GM21786 (cell line): ENCODE measurements around the gene PRKG1.
"Not testable (repeated sequence)": the region's sequence is repeated elsewhere in the genome, so short reads cannot be mapped to it uniquely, and the experiment has no call there.

Experiments
- ATAC-seq: cut with Tn5 transposase; IDR thresholded peaks from one replicate; pipeline ENCODE4 v1.9.1; 2021; ENCODE audit not compliant: unreplicated experiment

PRKG1 gene

GRCh38 chr10:51112013-51112412 lies 37.7 kb downstream of the PRKG1 start:
- no peak for ATAC-seq

GRCh38 chr10:51113007-51113406 lies 38.7 kb downstream of the PRKG1 start:
- ATAC-seq, result no peak

DNA sequence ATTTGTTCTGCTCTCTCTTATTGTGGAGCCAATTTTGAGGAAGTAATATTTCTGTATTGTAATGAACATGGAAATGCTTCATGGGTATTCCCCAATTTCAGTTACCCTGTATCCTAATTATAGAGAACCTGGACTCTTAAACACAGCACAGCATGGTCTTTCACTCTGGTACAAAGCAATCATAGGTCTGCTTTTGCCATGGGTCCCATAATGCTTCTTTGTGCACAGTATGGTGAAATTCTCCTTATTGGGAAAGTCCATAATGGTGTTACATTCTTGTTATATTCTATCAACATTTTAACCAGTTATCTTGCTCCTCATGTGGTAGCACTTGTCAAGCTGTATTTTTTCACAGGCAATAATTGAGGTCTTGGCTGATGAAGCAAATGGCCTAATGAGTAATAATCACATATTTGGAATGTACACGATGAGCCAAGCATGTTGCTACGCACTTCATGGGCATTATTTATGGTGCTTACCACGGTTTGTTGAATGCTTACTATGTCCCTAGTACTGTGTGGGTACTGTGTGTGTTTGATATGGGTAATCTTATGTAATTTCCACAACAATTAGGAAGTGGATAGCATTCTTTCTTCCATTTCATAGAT lies 42.9 kb downstream of the PRKG1 start:
- no peak for ATAC-seq

GRCh38 chr10:51117794-51118193 lies 43.5 kb downstream of the PRKG1 start:
- ATAC-seq, result no peak

- ATAC-seq, result no peak
Measured at GRCh38 chr10:51119441-51119840, 45.2 kb downstream of the PRKG1 start.

DNA sequence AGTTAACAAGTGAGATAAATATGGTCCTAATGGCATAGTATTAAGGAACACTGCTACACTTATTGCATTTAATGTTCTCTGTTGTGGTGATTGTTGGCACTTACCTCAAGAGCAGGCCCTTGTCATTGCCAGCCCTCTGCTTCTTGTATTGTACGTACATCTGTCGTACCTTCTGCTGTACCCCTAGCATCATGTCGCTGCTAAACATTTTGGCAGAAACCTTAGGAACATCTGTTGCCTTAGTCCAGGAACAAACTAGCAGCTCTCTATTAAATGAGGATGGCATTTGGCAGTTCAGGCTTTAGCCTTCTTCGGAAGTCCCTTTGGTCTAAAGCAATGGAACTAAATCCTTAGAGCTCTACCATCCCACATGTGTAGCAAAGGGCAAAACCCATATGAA lies 47.6 kb downstream of the PRKG1 start:
- no peak for ATAC-seq

GRCh38 chr10:51124852-51125251 lies 50.6 kb downstream of the PRKG1 start:
- no peak for ATAC-seq

GRCh38 chr10:51125518-51125917 lies 51.2 kb downstream of the PRKG1 start:
- ATAC-seq, result no peak

DNA sequence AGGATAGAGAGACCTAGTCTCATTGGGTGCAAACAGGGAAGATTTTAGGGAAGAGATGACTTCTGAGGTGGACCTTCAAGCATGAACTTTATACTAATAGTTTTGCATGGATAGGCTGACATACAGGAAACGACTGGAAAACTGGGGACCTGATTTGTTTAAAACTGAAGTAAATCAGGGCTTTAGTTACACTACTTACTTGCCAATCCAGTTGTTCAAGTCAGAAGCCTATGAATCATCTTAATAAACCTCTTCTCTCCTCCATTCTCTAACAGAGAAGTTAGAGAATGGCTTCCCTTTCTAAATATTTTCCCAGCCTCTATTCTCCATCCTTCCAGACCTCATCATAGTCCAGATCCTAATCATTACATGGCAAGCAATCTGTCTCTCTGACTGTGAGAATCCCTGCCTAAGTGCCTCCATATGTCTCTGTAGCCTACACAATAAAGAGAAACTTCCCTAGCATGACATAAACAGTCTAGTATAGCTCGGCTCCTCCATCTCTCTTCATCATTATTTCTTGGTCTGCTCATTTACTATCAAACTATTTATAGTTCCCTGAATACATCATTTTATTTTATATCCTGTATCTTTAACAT lies 55.8 kb downstream of the PRKG1 start:
- ATAC-seq, result no peak

- ATAC-seq, result peak; percentile 55
Measured at GRCh38 chr10:51137756-51138529, 63.7 kb downstream of the PRKG1 start.

DNA sequence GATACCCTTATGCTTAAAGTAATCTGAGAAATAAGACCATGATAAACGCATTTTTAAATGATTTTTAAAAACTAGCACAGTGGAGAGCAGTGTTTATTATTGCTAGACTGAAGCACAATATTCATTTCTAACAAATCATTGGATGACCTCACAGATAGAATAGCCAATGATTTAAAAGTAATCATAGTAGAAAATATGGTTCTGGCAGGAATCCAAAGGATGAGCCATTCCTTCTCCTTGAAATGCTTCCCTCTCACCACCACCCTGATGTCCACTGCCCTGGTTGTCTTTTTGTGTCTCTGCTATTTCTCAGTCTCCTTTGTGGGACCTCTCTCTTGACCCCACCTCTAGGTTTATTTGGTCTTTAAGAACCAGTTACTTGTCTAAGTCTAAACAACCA lies 64.9 kb downstream of the PRKG1 start:
- ATAC-seq, result no peak

DNA sequence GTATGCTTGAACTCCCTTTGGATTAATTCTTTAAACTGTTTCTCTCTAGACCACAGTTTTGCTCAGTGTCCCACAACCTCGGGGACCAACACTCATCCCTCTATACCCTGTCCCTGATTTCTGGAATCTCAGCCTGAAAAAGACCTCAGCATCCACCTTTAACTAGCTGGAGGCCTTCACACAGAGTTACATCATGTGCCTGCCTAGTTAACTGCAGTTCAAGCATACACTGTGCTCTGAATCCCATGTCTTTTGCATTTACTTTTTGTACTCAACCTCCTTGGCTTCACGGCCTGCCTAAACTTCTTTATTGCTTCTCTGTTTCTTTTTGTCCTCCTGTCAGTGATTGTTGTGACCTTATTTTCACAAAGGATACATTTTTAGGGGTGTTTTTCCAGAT lies 66.7 kb downstream of the PRKG1 start:
- ATAC-seq, result no peak

- ATAC-seq, result peak; percentile 49
Measured at GRCh38 chr10:51144161-51144781, 70.0 kb downstream of the PRKG1 start.

DNA sequence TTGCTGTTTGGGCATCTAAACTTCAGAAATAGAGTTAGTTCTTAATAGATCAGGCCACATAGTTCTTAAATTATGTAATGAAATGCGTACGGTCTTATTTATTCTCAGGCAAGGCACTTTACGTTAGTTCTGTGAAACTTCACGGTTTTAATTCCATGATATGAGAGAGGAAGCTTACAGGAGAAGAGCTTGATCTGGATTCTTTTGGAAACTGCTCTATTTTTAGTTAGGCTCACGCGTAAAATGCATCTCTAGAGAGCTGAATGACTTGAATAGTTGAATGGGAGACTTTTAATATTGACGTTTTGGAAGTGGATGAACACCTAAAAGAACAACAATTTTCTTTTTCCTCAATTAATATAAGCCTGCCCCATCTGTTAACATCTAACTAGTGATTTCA lies 71.1 kb downstream of the PRKG1 start:
- no peak for ATAC-seq

GRCh38 chr10:51147644-51148399 lies 73.5 kb downstream of the PRKG1 start:
- ATAC-seq, result no peak

DNA sequence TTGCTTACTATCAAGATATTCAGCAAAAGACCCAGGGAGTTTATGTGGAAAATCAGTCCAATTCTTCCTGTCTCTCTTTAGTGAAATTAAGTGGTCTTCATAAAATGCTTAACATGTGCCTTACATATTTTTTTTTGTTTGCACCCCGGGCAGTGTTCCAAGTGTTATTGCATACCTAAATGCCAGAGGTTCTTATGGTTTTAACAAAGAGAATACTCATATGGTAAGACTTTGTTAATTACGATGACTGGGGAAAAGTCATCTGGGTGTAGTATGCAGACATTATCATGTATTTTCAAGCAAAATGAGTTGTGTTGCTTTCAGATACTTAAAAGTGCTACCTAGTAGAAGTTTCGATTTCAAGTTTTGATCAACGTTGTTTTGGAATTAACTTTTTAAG lies 82.6 kb downstream of the PRKG1 start:
- ATAC-seq, result no peak

DNA sequence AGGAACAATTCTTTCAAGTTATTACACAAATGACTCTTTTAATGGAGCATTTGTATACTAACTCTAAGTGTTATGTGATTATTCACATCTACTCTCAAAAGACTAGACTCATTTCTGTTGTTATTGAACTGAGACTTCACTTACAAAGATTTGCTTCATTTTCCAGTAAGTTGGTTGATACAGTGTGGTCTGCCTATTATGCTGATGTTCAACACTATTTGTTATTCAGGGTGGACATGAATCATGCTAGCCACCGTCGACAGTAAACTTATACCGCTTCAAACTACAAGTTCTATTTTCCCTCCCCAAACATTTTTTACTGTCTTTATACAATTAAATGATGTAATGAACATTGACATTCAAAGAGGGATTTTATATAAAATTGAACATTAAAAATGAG lies 84.5 kb downstream of the PRKG1 start:
- ATAC-seq, result no peak

DNA sequence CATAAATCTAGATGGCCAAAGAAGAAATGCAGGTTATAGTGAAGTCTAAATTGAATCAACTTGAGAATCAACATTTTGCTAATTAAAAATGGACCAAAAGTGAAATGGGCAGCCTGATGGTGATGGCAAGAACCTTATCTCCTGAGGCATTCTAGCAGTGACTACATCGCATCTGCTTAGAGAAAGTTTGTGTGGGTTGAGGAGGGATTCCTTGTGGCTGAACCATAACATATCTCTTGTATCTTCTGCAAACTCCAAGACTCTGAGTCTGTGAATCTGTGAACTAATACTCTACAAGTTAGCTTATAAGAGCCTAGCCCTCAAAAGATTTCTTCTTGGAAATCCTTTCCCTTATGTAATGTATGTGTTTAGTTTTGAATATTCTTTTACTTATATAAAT lies 85.6 kb downstream of the PRKG1 start:
- ATAC-seq, result no peak

GRCh38 chr10:51162002-51162401 lies 87.7 kb downstream of the PRKG1 start:
- no peak for ATAC-seq

- ATAC-seq, result not testable (repeated sequence)
Measured at GRCh38 chr10:51163380-51164049, 89.2 kb downstream of the PRKG1 start.
